GM12878 (cell line): ENCODE results near the gene SLC9A3. TPM values are rescaled to one million over a fixed set of nuclear protein-coding genes. Genes with fewer than 3 reads are reported as not detected.

ENCODE experiments used
- ATAC-seq: fragments of 200-7000 bp; cut with Tn5 transposase; 3 replicates; pipeline ENCODE4 v1.9.1; 2020; ENCODE audit warnings: mild to moderate bottlenecking, moderate library complexity
- BruUV-seq: library from RNA; stranded (reverse); fragments of 400-500 nt; replicated peaks from 2 replicates; lab custom pipeline; 2021; lab: Mats Ljungman, UMichigan
- CTCF ChIA-PET: fragments of 300-600 bp; sonication (Branson Sonifier 250); formaldehyde crosslinking; extraction: SDS; loops from one replicate; lab custom pipeline; 2021; ENCODE audit warnings: inconsistent platforms; lab: Yijun Ruan, JAX
- POLR2A ChIA-PET: fragments of 350-600 bp; formaldehyde crosslinking; extraction: SDS; loops from one replicate; lab custom pipeline; 2021; ENCODE audit warnings: inconsistent platforms; lab: Charles Lee
- RAD21 ChIA-PET: fragments of 300-600 bp; sonication (Branson Sonifier 250); formaldehyde crosslinking; loops from one replicate; lab custom pipeline; 2023; ENCODE audit warnings: antibody characterized with exemption; ENCODE audit not compliant: unreplicated experiment; lab: Charles Lee
- SMC1A ChIA-PET: fragments of 300-600 bp; sonication (Branson Sonifier 250); formaldehyde crosslinking; loops from one replicate; lab custom pipeline; 2023; ENCODE audit not compliant: unreplicated experiment, uncharacterized antibody; lab: Charles Lee
- DNase-seq: peaks from one replicate; pipeline ENCODE4 v3.0.0-alpha.2; 2011; ENCODE audit warnings: low read depth, low spot score
- FAIRE-seq: peaks from 3 replicates; lab custom pipeline; 2011; peaks lifted over from hg19 to GRCh38; lab: Jason Lieb, UNC
- H2AFZ ChIP-seq: 2 replicates; pipeline ENCODE4 v1.6.0; 2011; ENCODE audit warnings: low read depth, low read length, control low read depth; ENCODE audit not compliant: control insufficient read depth
- H3K27ac ChIP-seq: 2 replicates; pipeline ENCODE4 v1.5.1; 2011; ENCODE audit warnings: control low read depth; ENCODE audit not compliant: control insufficient read depth, insufficient read depth
- H3K27me3 ChIP-seq, 2 experiments: replicated peaks in 1 of 2; 2 replicates each; pipeline versions ENCODE4 v1.6.0 to v1.6.1; 2011; ENCODE audit warnings: low read length in 1 of 2; ENCODE audit not compliant: control insufficient read depth in 2 of 2, insufficient read depth in 2 of 2
- H3K36me3 ChIP-seq, 2 experiments: 2 replicates each; pipeline ENCODE4 v1.5.1; 2011; ENCODE audit warnings: low read length in 1 of 2; ENCODE audit not compliant: control insufficient read depth in 2 of 2, insufficient read depth in 2 of 2
- H3K4me1 ChIP-seq: 2 replicates; pipeline ENCODE4 v1.6.1; 2011; ENCODE audit warnings: mild to moderate bottlenecking, low read length, moderate library complexity, mixed read lengths; ENCODE audit not compliant: control insufficient read depth, insufficient read depth
- H3K4me2 ChIP-seq: 2 replicates; pipeline ENCODE4 v1.6.0; 2011; ENCODE audit warnings: control low read depth; ENCODE audit not compliant: control insufficient read depth, insufficient read depth
- H3K4me3 ChIP-seq: fragments of 200-600 bp; sonication (generic); 2 replicates; pipeline ENCODE4 v1.5.1; 2016
- H3K79me2 ChIP-seq: 2 replicates; pipeline ENCODE4 v1.6.0; 2011; ENCODE audit warnings: low read length; ENCODE audit not compliant: control insufficient read depth, insufficient read depth
- H3K9ac ChIP-seq: 2 replicates; pipeline ENCODE4 v1.8.0; 2011; ENCODE audit warnings: low read length, control low read depth, mixed read lengths; ENCODE audit not compliant: control insufficient read depth, insufficient read depth
- H3K9me3 ChIP-seq: replicated peaks from 3 replicates; pipeline ENCODE4 v1.5.1; 2011; ENCODE audit warnings: mild to moderate bottlenecking, low read length; ENCODE audit not compliant: control insufficient read depth, insufficient read depth
- H4K20me1 ChIP-seq: 2 replicates; pipeline ENCODE4 v1.6.0; 2011; ENCODE audit not compliant: control insufficient read depth, insufficient read depth
- BACH1 ChIP-seq: fragments of 450-650 bp; IDR thresholded peaks from 2 replicates; pipeline ENCODE4 v1.6.1; 2017; ENCODE audit warnings: mild to moderate bottlenecking, borderline replicate concordance
- BCL11A ChIP-seq: IDR thresholded peaks from 2 replicates; pipeline ENCODE4 v1.6.1; 2011; ENCODE audit warnings: low read depth, low read length
- GATAD2B ChIP-seq: fragments of 450-650 bp; conservative IDR thresholded peaks from 2 replicates; pipeline ENCODE4 v1.6.1; 2017; ENCODE audit warnings: low read depth, mild to moderate bottlenecking, moderate library complexity
- IKZF1 ChIP-seq: fragments of 450-650 bp; conservative IDR thresholded peaks from 2 replicates; pipeline ENCODE4 v1.6.1; 2017; ENCODE audit warnings: antibody characterized with exemption, mild to moderate bottlenecking
- RUNX3 ChIP-seq: IDR thresholded peaks from 2 replicates; pipeline ENCODE4 v1.6.1; 2012; ENCODE audit warnings: low read length, inconsistent platforms
- SPI1 ChIP-seq: IDR thresholded peaks from 2 replicates; pipeline ENCODE4 v1.6.1; 2011; ENCODE audit warnings: low read depth, mild to moderate bottlenecking, low read length, moderate library complexity, borderline replicate concordance; ENCODE audit not compliant: insufficient read depth
- SREBF1 ChIP-seq: IDR thresholded peaks from 2 replicates; pipeline ENCODE4 v1.6.1; 2012; ENCODE audit warnings: mild to moderate bottlenecking, low read length
- WGBS: methylation state at CpG from one replicate; pipeline ENCODE4 v1.1.6; 2016; ENCODE audit warnings: low lambda C conversion rate; ENCODE audit not compliant: insufficient replicate concordance, insufficient coverage; ENCODE audit errors: missing lambda C conversion rate; 5-methylcytosine and 5-hydroxymethylcytosine counted together
- in situ Hi-C: fragments of 300-500 bp; cut with MboI; formaldehyde crosslinking; loops from 9 replicates; pipeline ENCODE4 v1.14.3; 2018; ENCODE audit warnings: mixed read lengths
- intact Hi-C: fragments of 100-400 bp; cut with micrococcal nuclease; formaldehyde crosslinking; loops from one replicate; pipeline ENCODE4 v1.14.2; 2022; ENCODE audit not compliant: unreplicated experiment
- polyA plus RNA-seq, 11 experiments: library from polyadenylated mRNA; depleted of rRNA in 4 of 11; unstranded in 6 of 11; stranded (reverse) in 5 of 11; fragments of >200 nt; fragmentation: Nextera tagmentation in 4 of 11; fragmentation: Illumina TruSeq in 1 of 11; extraction: Ambion mirVana in 4 of 11; extraction: Trizol in 1 of 11; gene quantifications; 1 replicate in 1 of 11; 2 replicates in 10 of 11; pipeline versions ENCODE4 v1.2.1 to v1.2.3, GENCODE V29; 2011 to 2016; ENCODE audit warnings: inconsistent platforms in 2 of 11, missing spikeins in 2 of 11, low read depth in 1 of 11
- total RNA-seq, 4 experiments: library from RNA; depleted of rRNA in 3 of 4; stranded (reverse); fragments of >200 nt in 3 of 4; fragmentation: Illumina TruSeq in 1 of 4; extraction: Trizol in 1 of 4; gene quantifications; 2 replicates each; pipeline versions ENCODE4 v1.2.1 to v1.2.3, GENCODE V29; 2013 to 2021
- TF ChIP-seq, protein P1 (sequence below): fragments of 450-650 bp; formaldehyde crosslinking; IDR thresholded peaks from 2 replicates; pipeline ENCODE4 v1.4.0; 2022; ENCODE audit warnings: mild to moderate bottlenecking, moderate library complexity
- TF ChIP-seq, protein P2 (sequence below): fragments of 450-650 bp; IDR thresholded peaks from 2 replicates; pipeline ENCODE4 v1.6.1; 2017; ENCODE audit warnings: mild to moderate bottlenecking, low read depth, inconsistent platforms; ENCODE audit not compliant: poor library complexity, severe bottlenecking
- TF ChIP-seq, protein P3 (sequence below): fragments of 450-650 bp; formaldehyde crosslinking; IDR thresholded peaks from 2 replicates; pipeline ENCODE4 v1.5.0; 2022; ENCODE audit warnings: mild to moderate bottlenecking, missing genetic modification characterization
- TF ChIP-seq, protein P4 (sequence below): fragments of 150-350 bp; IDR thresholded peaks from 2 replicates; pipeline ENCODE4 v1.6.1; 2014; ENCODE audit warnings: mild to moderate bottlenecking, low read depth, low read length

Gene SLC9A3
- total and polyA plus RNA-seq, 10 of the 15 experiments (the other 5 are each of a cell fraction or from before 2014, with no cell fraction given), result 0.04 to 5.2 (median 2.3) TPM; not detected in 1

DNA sequence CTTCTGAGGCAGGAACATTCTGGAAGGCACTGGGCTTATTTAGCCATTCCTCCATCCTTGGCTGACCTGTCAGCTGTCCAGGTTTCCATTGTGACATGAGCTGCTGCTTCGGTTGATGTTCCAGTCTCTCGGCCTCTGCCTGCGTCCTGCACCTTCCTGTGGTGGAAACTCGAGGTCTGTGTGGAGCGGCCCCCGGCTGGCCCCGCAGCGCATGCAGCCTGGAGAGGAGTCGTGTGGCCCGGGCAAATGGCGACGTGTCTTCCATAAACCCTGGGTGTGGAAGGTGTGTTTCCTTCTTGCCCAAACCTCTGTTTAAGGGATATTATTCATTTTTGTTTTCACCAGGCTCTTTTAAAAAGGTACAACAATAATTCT, 36.5 kb upstream of the SLC9A3 start (continued):
- TF ChIP-seq, protein P1, sequence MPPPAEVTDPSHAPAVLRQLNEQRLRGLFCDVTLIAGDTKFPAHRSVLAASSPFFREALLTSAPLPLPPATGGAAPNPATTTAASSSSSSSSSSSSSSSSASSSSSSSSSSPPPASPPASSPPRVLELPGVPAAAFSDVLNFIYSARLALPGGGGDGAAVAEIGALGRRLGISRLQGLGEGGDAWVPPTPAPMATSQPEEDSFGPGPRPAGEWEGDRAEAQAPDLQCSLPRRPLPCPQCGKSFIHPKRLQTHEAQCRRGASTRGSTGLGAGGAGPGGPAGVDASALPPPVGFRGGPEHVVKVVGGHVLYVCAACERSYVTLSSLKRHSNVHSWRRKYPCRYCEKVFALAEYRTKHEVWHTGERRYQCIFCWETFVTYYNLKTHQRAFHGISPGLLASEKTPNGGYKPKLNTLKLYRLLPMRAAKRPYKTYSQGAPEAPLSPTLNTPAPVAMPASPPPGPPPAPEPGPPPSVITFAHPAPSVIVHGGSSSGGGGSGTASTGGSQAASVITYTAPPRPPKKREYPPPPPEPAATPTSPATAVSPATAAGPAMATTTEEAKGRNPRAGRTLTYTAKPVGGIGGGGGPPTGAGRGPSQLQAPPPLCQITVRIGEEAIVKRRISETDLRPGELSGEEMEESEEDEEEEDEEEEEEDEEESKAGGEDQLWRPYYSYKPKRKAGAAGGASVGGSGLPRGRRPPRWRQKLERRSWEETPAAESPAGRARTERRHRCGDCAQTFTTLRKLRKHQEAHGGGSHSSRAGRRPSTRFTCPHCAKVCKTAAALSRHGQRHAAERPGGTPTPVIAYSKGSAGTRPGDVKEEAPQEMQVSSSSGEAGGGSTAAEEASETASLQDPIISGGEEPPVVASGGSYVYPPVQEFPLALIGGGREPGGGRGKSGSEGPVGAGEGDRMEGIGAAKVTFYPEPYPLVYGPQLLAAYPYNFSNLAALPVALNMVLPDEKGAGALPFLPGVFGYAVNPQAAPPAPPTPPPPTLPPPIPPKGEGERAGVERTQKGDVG (CRISPR knock-in tag), result no peak
- TF ChIP-seq RUNX3, result no peak
- TF ChIP-seq SREBF1, result no peak
- TF ChIP-seq BCL11A, result no peak
- TF ChIP-seq GATAD2B, result no peak

DNA sequence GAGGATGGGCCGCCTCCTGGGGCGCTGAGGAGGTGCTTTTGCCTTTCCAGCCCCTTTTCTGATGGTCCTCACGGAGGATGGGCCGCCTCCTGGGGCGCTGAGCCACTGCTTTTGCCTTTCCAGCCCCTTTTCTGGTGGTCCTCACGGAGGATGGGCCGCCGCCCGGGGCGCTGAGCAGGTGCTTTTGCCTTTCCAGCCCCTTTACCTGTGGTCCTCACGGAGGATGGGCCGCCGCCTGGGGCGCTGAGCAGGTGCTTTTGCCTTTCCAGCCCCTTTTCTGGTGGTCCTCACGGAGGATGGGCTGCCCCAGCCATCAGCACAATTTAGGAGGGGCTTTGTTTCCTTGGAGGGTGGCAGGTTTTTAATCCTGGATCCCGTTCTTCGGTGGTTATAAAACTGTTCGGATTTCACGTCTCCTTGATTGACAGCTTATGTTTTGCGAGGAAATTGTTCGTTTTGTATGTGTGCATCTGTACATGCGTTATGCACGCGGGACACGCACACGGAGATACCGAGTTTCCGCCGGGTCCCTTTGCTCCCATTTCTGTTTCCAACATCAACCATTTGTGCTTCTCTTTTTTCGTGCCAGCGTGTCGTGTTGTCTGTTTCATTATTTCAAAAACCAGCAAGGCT, 34.7 kb upstream of the SLC9A3 start:
- Histone ChIP-seq H3K4me1 (no peaks in the 10 kb centered on the region), H3K27ac (no peak overlapping the region), H3K4me2 (no peak overlapping the region), H3K79me2 (no peaks in the 10 kb centered on the region), H2AFZ (no peak overlapping the region), H4K20me1 (no peaks in the 10 kb centered on the region), H3K9me3 (no peaks in the 10 kb centered on the region), H3K36me3 (no peaks in the 10 kb centered on the region), H3K4me3 (no peak overlapping the region), H3K27me3 (no peaks in the 10 kb centered on the region), H3K9ac (no peak overlapping the region)
- TF ChIP-seq IKZF1, result no peak
- TF ChIP-seq, protein P2, sequence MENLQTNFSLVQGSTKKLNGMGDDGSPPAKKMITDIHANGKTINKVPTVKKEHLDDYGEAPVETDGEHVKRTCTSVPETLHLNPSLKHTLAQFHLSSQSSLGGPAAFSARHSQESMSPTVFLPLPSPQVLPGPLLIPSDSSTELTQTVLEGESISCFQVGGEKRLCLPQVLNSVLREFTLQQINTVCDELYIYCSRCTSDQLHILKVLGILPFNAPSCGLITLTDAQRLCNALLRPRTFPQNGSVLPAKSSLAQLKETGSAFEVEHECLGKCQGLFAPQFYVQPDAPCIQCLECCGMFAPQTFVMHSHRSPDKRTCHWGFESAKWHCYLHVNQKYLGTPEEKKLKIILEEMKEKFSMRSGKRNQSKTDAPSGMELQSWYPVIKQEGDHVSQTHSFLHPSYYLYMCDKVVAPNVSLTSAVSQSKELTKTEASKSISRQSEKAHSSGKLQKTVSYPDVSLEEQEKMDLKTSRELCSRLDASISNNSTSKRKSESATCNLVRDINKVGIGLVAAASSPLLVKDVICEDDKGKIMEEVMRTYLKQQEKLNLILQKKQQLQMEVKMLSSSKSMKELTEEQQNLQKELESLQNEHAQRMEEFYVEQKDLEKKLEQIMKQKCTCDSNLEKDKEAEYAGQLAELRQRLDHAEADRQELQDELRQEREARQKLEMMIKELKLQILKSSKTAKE, result no peak
- TF ChIP-seq BACH1, result no peak
- TF ChIP-seq SPI1, result no peak
- TF ChIP-seq, protein P3, sequence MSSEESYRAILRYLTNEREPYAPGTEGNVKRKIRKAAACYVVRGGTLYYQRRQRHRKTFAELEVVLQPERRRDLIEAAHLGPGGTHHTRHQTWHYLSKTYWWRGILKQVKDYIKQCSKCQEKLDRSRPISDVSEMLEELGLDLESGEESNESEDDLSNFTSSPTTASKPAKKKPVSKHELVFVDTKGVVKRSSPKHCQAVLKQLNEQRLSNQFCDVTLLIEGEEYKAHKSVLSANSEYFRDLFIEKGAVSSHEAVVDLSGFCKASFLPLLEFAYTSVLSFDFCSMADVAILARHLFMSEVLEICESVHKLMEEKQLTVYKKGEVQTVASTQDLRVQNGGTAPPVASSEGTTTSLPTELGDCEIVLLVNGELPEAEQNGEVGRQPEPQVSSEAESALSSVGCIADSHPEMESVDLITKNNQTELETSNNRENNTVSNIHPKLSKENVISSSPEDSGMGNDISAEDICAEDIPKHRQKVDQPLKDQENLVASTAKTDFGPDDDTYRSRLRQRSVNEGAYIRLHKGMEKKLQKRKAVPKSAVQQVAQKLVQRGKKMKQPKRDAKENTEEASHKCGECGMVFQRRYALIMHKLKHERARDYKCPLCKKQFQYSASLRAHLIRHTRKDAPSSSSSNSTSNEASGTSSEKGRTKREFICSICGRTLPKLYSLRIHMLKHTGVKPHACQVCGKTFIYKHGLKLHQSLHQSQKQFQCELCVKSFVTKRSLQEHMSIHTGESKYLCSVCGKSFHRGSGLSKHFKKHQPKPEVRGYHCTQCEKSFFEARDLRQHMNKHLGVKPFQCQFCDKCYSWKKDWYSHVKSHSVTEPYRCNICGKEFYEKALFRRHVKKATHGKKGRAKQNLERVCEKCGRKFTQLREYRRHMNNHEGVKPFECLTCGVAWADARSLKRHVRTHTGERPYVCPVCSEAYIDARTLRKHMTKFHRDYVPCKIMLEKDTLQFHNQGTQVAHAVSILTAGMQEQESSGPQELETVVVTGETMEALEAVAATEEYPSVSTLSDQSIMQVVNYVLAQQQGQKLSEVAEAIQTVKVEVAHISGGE (CRISPR knock-in tag), result no peak
- TF ChIP-seq, protein P4, sequence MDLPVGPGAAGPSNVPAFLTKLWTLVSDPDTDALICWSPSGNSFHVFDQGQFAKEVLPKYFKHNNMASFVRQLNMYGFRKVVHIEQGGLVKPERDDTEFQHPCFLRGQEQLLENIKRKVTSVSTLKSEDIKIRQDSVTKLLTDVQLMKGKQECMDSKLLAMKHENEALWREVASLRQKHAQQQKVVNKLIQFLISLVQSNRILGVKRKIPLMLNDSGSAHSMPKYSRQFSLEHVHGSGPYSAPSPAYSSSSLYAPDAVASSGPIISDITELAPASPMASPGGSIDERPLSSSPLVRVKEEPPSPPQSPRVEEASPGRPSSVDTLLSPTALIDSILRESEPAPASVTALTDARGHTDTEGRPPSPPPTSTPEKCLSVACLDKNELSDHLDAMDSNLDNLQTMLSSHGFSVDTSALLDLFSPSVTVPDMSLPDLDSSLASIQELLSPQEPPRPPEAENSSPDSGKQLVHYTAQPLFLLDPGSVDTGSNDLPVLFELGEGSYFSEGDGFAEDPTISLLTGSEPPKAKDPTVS, result no peak
- POLR2A ChIA-PET, result no interaction called here
- FAIRE-seq, result no peak
- WGBS, result 69% methylated on average over 31 of the region's 32 CpGs
- intact Hi-C loops, result no loop called here
- no TSS peak for BruUV-seq
- no peak for DNase-seq
- SMC1A ChIA-PET, result interaction anchor here (1.6 kb wide), 1 partner anchor 14 kb away, joined by 3 read pairs; no protein-coding TSS in a partner anchor
- CTCF ChIA-PET, result no interaction called here
- ATAC-seq, result no peak
- RAD21 ChIA-PET, result no interaction called here
- in situ Hi-C loops, result loop anchor here (5.0 kb wide), 1 partner anchor 33 kb away; no protein-coding TSS in a partner anchor
